H1 (cell line): ENCODE data around the gene THPO. TPM values are rescaled to one million over a fixed set of nuclear protein-coding genes. Genes with fewer than 3 reads are reported as not detected.

Experiments
- SP1 ChIP-seq: IDR thresholded peaks from 2 replicates; pipeline ENCODE4 v1.6.1; 2011; ENCODE audit warnings: low read depth, low read length
- TEAD4 ChIP-seq: IDR thresholded peaks from 2 replicates; pipeline ENCODE4 v1.6.1; 2012; ENCODE audit warnings: low read depth, low read length, inconsistent platforms, mixed read lengths
- polyA plus RNA-seq, 7 experiments: library from polyadenylated mRNA; depleted of rRNA in 3 of 7; stranded (reverse) in 5 of 7; unstranded in 2 of 7; fragments of >200 nt in 5 of 7; fragments of 200-250 nt in 2 of 7; gene quantifications; 1 replicate in 5 of 7; 2 replicates in 1 of 7; 4 replicates in 1 of 7; pipeline versions ENCODE4 v1.2.1 to v1.2.3, GENCODE V29; 2011 to 2013; ENCODE audit warnings: missing spikeins in 2 of 7, mixed read lengths in 2 of 7
- total RNA-seq: library from RNA; stranded (reverse); fragmentation: NEBNext Ultra II Directional; extraction: Animal tissue kit (Norgen Biotek cat#: 25700); gene quantifications from 2 replicates; pipeline ENCODE4 v1.2.1, GENCODE V29; 2021
- TF ChIP-seq, protein P1 (sequence below): fragments of 300-600 bp; sonication (generic); IDR thresholded peaks from 2 replicates; pipeline ENCODE4 v1.7.1; 2012; ENCODE audit warnings: low read length, moderate library complexity, mild to moderate bottlenecking, inconsistent platforms; ENCODE audit not compliant: insufficient replicate concordance
- TF ChIP-seq, protein P2 (sequence below): IDR thresholded peaks from 2 replicates; pipeline ENCODE4 v1.6.1; 2012; ENCODE audit warnings: inconsistent platforms

THPO gene
- total and polyA plus RNA-seq, 2 of the 8 experiments (the other 6 are each of a cell fraction or from before 2014, with no cell fraction given) = 0.82 to 1.2 TPM

GRCh38 chr3:184333700-184334099, 44.3 kb downstream of the THPO start (continued):
- TF ChIP-seq, protein P1, sequence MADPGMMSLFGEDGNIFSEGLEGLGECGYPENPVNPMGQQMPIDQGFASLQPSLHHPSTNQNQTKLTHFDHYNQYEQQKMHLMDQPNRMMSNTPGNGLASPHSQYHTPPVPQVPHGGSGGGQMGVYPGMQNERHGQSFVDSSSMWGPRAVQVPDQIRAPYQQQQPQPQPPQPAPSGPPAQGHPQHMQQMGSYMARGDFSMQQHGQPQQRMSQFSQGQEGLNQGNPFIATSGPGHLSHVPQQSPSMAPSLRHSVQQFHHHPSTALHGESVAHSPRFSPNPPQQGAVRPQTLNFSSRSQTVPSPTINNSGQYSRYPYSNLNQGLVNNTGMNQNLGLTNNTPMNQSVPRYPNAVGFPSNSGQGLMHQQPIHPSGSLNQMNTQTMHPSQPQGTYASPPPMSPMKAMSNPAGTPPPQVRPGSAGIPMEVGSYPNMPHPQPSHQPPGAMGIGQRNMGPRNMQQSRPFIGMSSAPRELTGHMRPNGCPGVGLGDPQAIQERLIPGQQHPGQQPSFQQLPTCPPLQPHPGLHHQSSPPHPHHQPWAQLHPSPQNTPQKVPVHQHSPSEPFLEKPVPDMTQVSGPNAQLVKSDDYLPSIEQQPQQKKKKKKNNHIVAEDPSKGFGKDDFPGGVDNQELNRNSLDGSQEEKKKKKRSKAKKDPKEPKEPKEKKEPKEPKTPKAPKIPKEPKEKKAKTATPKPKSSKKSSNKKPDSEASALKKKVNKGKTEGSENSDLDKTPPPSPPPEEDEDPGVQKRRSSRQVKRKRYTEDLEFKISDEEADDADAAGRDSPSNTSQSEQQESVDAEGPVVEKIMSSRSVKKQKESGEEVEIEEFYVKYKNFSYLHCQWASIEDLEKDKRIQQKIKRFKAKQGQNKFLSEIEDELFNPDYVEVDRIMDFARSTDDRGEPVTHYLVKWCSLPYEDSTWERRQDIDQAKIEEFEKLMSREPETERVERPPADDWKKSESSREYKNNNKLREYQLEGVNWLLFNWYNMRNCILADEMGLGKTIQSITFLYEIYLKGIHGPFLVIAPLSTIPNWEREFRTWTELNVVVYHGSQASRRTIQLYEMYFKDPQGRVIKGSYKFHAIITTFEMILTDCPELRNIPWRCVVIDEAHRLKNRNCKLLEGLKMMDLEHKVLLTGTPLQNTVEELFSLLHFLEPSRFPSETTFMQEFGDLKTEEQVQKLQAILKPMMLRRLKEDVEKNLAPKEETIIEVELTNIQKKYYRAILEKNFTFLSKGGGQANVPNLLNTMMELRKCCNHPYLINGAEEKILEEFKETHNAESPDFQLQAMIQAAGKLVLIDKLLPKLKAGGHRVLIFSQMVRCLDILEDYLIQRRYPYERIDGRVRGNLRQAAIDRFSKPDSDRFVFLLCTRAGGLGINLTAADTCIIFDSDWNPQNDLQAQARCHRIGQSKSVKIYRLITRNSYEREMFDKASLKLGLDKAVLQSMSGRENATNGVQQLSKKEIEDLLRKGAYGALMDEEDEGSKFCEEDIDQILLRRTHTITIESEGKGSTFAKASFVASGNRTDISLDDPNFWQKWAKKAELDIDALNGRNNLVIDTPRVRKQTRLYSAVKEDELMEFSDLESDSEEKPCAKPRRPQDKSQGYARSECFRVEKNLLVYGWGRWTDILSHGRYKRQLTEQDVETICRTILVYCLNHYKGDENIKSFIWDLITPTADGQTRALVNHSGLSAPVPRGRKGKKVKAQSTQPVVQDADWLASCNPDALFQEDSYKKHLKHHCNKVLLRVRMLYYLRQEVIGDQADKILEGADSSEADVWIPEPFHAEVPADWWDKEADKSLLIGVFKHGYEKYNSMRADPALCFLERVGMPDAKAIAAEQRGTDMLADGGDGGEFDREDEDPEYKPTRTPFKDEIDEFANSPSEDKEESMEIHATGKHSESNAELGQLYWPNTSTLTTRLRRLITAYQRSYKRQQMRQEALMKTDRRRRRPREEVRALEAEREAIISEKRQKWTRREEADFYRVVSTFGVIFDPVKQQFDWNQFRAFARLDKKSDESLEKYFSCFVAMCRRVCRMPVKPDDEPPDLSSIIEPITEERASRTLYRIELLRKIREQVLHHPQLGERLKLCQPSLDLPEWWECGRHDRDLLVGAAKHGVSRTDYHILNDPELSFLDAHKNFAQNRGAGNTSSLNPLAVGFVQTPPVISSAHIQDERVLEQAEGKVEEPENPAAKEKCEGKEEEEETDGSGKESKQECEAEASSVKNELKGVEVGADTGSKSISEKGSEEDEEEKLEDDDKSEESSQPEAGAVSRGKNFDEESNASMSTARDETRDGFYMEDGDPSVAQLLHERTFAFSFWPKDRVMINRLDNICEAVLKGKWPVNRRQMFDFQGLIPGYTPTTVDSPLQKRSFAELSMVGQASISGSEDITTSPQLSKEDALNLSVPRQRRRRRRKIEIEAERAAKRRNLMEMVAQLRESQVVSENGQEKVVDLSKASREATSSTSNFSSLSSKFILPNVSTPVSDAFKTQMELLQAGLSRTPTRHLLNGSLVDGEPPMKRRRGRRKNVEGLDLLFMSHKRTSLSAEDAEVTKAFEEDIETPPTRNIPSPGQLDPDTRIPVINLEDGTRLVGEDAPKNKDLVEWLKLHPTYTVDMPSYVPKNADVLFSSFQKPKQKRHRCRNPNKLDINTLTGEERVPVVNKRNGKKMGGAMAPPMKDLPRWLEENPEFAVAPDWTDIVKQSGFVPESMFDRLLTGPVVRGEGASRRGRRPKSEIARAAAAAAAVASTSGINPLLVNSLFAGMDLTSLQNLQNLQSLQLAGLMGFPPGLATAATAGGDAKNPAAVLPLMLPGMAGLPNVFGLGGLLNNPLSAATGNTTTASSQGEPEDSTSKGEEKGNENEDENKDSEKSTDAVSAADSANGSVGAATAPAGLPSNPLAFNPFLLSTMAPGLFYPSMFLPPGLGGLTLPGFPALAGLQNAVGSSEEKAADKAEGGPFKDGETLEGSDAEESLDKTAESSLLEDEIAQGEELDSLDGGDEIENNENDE = no peak
- TF ChIP-seq TEAD4 (no peak), SP1 (no peak)
- TF ChIP-seq, protein P2, sequence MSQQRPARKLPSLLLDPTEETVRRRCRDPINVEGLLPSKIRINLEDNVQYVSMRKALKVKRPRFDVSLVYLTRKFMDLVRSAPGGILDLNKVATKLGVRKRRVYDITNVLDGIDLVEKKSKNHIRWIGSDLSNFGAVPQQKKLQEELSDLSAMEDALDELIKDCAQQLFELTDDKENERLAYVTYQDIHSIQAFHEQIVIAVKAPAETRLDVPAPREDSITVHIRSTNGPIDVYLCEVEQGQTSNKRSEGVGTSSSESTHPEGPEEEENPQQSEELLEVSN = no peak
- TF ChIP-seq, all 59 proteins: peak for 0
